Effector memory CD8-positive, alpha-beta T cell (primary cell): ENCODE measurements around the gene ZBTB39.
A peak's percentile ranks its signal among the peaks of the same experiment; 100 is the strongest.
"Not testable (repeated sequence)": the region's sequence is repeated elsewhere in the genome, so short reads cannot be mapped to it uniquely, and the experiment has no call there.

Experiments
- ATAC-seq: fragments of 150-1000 bp; cut with Tn5 transposase; replicated peaks from 2 replicates; pipeline ENCODE4 v1.10.0; 2021; ENCODE audit warnings: mild to moderate bottlenecking, moderate library complexity
- DNase-seq, 3 experiments: peaks; one replicate each; pipeline ENCODE4 v3.0.0; 2021
- H3K27ac Mint-ChIP-seq, 2 donors: one replicate each; pipeline ENCODE4 v1.8.0; 2022; ENCODE audit warnings: mild to moderate bottlenecking in 2 of 2, mixed read lengths in 2 of 2, moderate library complexity in 2 of 2
- H3K27me3 Mint-ChIP-seq, 2 donors: one replicate each; pipeline ENCODE4 v1.8.0; 2022; ENCODE audit warnings: mixed read lengths in 2 of 2
- H3K36me3 Mint-ChIP-seq: one replicate; pipeline ENCODE4 v1.8.0; 2022; ENCODE audit warnings: mild to moderate bottlenecking, moderate library complexity, mixed read lengths; ENCODE audit not compliant: insufficient read depth
- H3K4me1 Mint-ChIP-seq, 2 donors: one replicate each; pipeline ENCODE4 v1.8.0; 2022; ENCODE audit warnings: low read depth in 2 of 2, mixed read lengths in 2 of 2
- H3K4me3 Mint-ChIP-seq, 2 donors: one replicate each; pipeline ENCODE4 v1.8.0; 2022; ENCODE audit warnings: mild to moderate bottlenecking in 2 of 2, mixed read lengths in 2 of 2, moderate library complexity in 2 of 2
- H3K9me3 Mint-ChIP-seq, 2 donors: one replicate each; pipeline ENCODE4 v1.8.0; 2022; ENCODE audit warnings: mixed read lengths in 2 of 2
- total RNA-seq, 9 experiments: gene quantifications; one replicate each; lab custom pipeline; 2026; lab: John Stamatoyannopoulos, UW

The ZBTB39 gene
- 23.6 to 42.1 (median 33.0) reads per million in 9 experiments for total RNA-seq

GRCh38 chr12:57005980-57006808 lies at the start of gene ZBTB39:
Gene ZBTB39, minus strand, starts transcription at chr12:57006546. Its CDS starts 1,629 bp downstream, at chr12:57004917.
- Mint-ChIP-seq H3K4me3 (peak within 1 kb of the TSS; percentile 90), H3K27ac (peak within 1 kb of the TSS; percentile 81 to 94), H3K27me3 (no peaks in the 10 kb centered on the region), H3K36me3 (peaks cover 10% of the 10 kb centered on the region), H3K9me3 (no peaks in the 10 kb centered on the region), H3K4me1 (peaks cover 31 to 33% of the 10 kb centered on the region in 2 donors)
- peak; percentile 89 for ATAC-seq
- peak; percentile 58 to 67 (median 65) for DNase-seq

GRCh38 chr12:57055824-57056223 lies 49.5 kb upstream of the ZBTB39 start:
- no peak for ATAC-seq
- Mint-ChIP-seq H3K27ac (no peak overlapping the region), H3K27me3 (no peaks in the 10 kb centered on the region), H3K4me3 (no peak overlapping the region), H3K9me3 (no peaks in the 10 kb centered on the region), H3K36me3 (peaks cover 3% of the 10 kb centered on the region), H3K4me1 (peaks cover 4 to 5% of the 10 kb centered on the region in 2 donors)
- DNase-seq, result no peak

- H3K4me3 Mint-ChIP-seq, DNase-seq, H3K36me3 Mint-ChIP-seq, H3K27ac Mint-ChIP-seq, H3K4me1 Mint-ChIP-seq, H3K9me3 Mint-ChIP-seq, ATAC-seq, H3K27me3 Mint-ChIP-seq: not testable (repeated sequence)
Measured at GRCh38 chr12:57053901-57054300, 47.6 kb upstream of the ZBTB39 start.

- H3K27me3 Mint-ChIP-seq, DNase-seq, H3K9me3 Mint-ChIP-seq, H3K4me3 Mint-ChIP-seq, ATAC-seq, H3K4me1 Mint-ChIP-seq, H3K36me3 Mint-ChIP-seq, H3K27ac Mint-ChIP-seq: not testable (repeated sequence)
Measured at GRCh38 chr12:57053146-57053545, 46.8 kb upstream of the ZBTB39 start.

- no peaks in the 10 kb centered on the region for H3K36me3 Mint-ChIP-seq
- DNase-seq (no peak), ATAC-seq (no peak)
- H3K4me1 Mint-ChIP-seq, result peaks cover 26 to 29% of the 10 kb centered on the region in 2 donors
- H3K27ac Mint-ChIP-seq, result no peak overlapping the region
- H3K4me3 Mint-ChIP-seq, result no peak overlapping the region
- no peaks in the 10 kb centered on the region for H3K27me3 Mint-ChIP-seq
- no peaks in the 10 kb centered on the region for H3K9me3 Mint-ChIP-seq
Measured at GRCh38 chr12:57051011-57051410, 44.7 kb upstream of the ZBTB39 start.

GRCh38 chr12:57049890-57050289 lies 43.5 kb upstream of the ZBTB39 start, which contains the start of gene MYO1A:
Gene MYO1A, minus strand, starts transcription at chr12:57050129. Its CDS starts 1,806 bp downstream, at chr12:57048323.
- Mint-ChIP-seq H3K27me3 (no peaks in the 10 kb centered on the region), H3K9me3 (no peaks in the 10 kb centered on the region), H3K4me1 (peaks cover 29 to 31% of the 10 kb centered on the region in 2 donors), H3K4me3 (no peak within 1 kb of the TSS), H3K36me3 (no peaks in the 10 kb centered on the region), H3K27ac (peak within 1 kb of the TSS in 1 of 2 donors; percentile 76)
- ATAC-seq (no peak), DNase-seq (no peak)

- Mint-ChIP-seq H3K4me1 (peaks cover 29 to 31% of the 10 kb centered on the region in 2 donors), H3K27ac (peak overlapping the region in 1 of 2 donors; percentile 76), H3K4me3 (no peak overlapping the region), H3K9me3 (no peaks in the 10 kb centered on the region), H3K36me3 (no peaks in the 10 kb centered on the region), H3K27me3 (peaks cover 0 to 1% of the 10 kb centered on the region in 2 donors)
- no peak for ATAC-seq
- no peak for DNase-seq
Measured at GRCh38 chr12:57049119-57049446, 42.7 kb upstream of the ZBTB39 start.

GRCh38 chr12:57048423-57049118 lies 42.2 kb upstream of the ZBTB39 start:
- no peak for DNase-seq

GRCh38 chr12:57047981-57048380 lies 41.6 kb upstream of the ZBTB39 start:
- Mint-ChIP-seq H3K4me3 (peak overlapping the region; percentile 63 to 74), H3K4me1 (peaks cover 29 to 31% of the 10 kb centered on the region in 2 donors), H3K9me3 (no peaks in the 10 kb centered on the region), H3K27me3 (peaks cover 0 to 12% of the 10 kb centered on the region in 2 donors), H3K36me3 (no peaks in the 10 kb centered on the region), H3K27ac (peak overlapping the region; percentile 76 to 80)
- no peak for DNase-seq
- ATAC-seq, result no peak

More at GRCh38 chr12:57048423-57049118, 42.2 kb upstream of the ZBTB39 start:
- H3K4me3 Mint-ChIP-seq, result no peak overlapping the region
- no peak for ATAC-seq
- peaks cover 0 to 6% of the 10 kb centered on the region in 2 donors for H3K27me3 Mint-ChIP-seq
- no peaks in the 10 kb centered on the region for H3K36me3 Mint-ChIP-seq
- H3K9me3 Mint-ChIP-seq, result no peaks in the 10 kb centered on the region
- peak overlapping the region in 1 of 2 donors; percentile 76 for H3K27ac Mint-ChIP-seq
- peaks cover 29 to 31% of the 10 kb centered on the region in 2 donors for H3K4me1 Mint-ChIP-seq

GRCh38 chr12:57046947-57047890 lies 40.9 kb upstream of the ZBTB39 start:
- peaks cover 29 to 31% of the 10 kb centered on the region in 2 donors for H3K4me1 Mint-ChIP-seq
- ATAC-seq, result peak; percentile 91
- peak overlapping the region; percentile 76 to 80 for H3K27ac Mint-ChIP-seq
- H3K9me3 Mint-ChIP-seq, result no peaks in the 10 kb centered on the region
- peak; percentile 25 to 40 (median 38) for DNase-seq
- H3K27me3 Mint-ChIP-seq, result peaks cover 0 to 18% of the 10 kb centered on the region in 2 donors
- H3K36me3 Mint-ChIP-seq, result no peaks in the 10 kb centered on the region
- peak overlapping the region; percentile 63 to 74 for H3K4me3 Mint-ChIP-seq

GRCh38 chr12:57046086-57046791 lies 39.9 kb upstream of the ZBTB39 start:
- peak overlapping the region; percentile 76 to 80 for H3K27ac Mint-ChIP-seq
- H3K27me3 Mint-ChIP-seq, result peaks cover 0 to 25% of the 10 kb centered on the region in 2 donors
- no peaks in the 10 kb centered on the region for H3K9me3 Mint-ChIP-seq
- no peak for ATAC-seq
- no peaks in the 10 kb centered on the region for H3K36me3 Mint-ChIP-seq
- H3K4me1 Mint-ChIP-seq, result peaks cover 28 to 31% of the 10 kb centered on the region in 2 donors
- no peak for DNase-seq
- H3K4me3 Mint-ChIP-seq, result peak overlapping the region; percentile 63 to 74

GRCh38 chr12:57044889-57045288 lies 38.5 kb upstream of the ZBTB39 start:
- ATAC-seq (no peak), DNase-seq (no peak)
- H3K4me3 Mint-ChIP-seq, result no peak overlapping the region
- peaks cover 5% of the 10 kb centered on the region for H3K36me3 Mint-ChIP-seq
- H3K27ac Mint-ChIP-seq, result no peak overlapping the region
- peaks cover 0 to 36% of the 10 kb centered on the region in 2 donors for H3K27me3 Mint-ChIP-seq
- no peaks in the 10 kb centered on the region for H3K9me3 Mint-ChIP-seq
- H3K4me1 Mint-ChIP-seq, result peaks cover 24 to 27% of the 10 kb centered on the region in 2 donors
